Activated CD4-positive, alpha-beta T cell treated with anti-CD3 and anti-CD28 coated beads, Interleukin-10, Interleukin-2, amounts not matched to agents 100 ng/mL and 50 ng/mL, durations not matched to agents 16 hours and 8 hours (primary cell): ENCODE results near the gene DTX1.
"Not testable (repeated sequence)": the region's sequence is repeated elsewhere in the genome, so short reads cannot be mapped to it uniquely, and the experiment has no call there.

Source experiments
- DNase-seq: peaks from one replicate; pipeline ENCODE4 v3.0.0-alpha.2; 2020

The DTX1 gene

GRCh38 chr12:113138826-113139225 is 82.3 kb downstream of the DTX1 start:
- DNase-seq = no peak

- no peak for DNase-seq
Measured at GRCh38 chr12:113140706-113141105, 84.2 kb downstream of the DTX1 start.

- not testable (repeated sequence) for DNase-seq
Measured at GRCh38 chr12:113141716-113142115, 85.2 kb downstream of the DTX1 start.

GRCh38 chr12:113142173-113142885 is 85.8 kb downstream of the DTX1 start:
- DNase-seq = no peak

GRCh38 chr12:113142886-113143332 is 86.4 kb downstream of the DTX1 start:
- DNase-seq = no peak

- no peak for DNase-seq
Measured at GRCh38 chr12:113143959-113144358, 87.4 kb downstream of the DTX1 start.

GRCh38 chr12:113144806-113145205 is 88.3 kb downstream of the DTX1 start:
- DNase-seq = no peak

GRCh38 chr12:113145720-113146551 is 89.4 kb downstream of the DTX1 start:
- DNase-seq = no peak

- no peak for DNase-seq
Measured at GRCh38 chr12:113146999-113147398, 90.5 kb downstream of the DTX1 start.
